IMR-90 (cell line): ENCODE data around the gene MSI2. TPM values are rescaled to one million over a fixed set of nuclear protein-coding genes. Genes with fewer than 3 reads are reported as not detected.

Experiments used
- ATAC-seq: fragments of 200-7000 bp; cut with Tn5 transposase; 2 replicates; pipeline ENCODE4 v1.9.1; 2020; ENCODE audit warnings: low read depth, mild to moderate bottlenecking, moderate library complexity
- BruUV-seq: library from RNA; stranded (reverse); fragments of 400-500 nt; replicated peaks from 2 replicates; lab custom pipeline; 2021; lab: Mats Ljungman, UMichigan
- CTCF ChIA-PET: fragments of 300-600 bp; formaldehyde crosslinking; extraction: SDS; loops from one replicate; lab custom pipeline; 2021; ENCODE audit warnings: antibody characterized with exemption; lab: Yijun Ruan, JAX
- POLR2A ChIA-PET: fragments of 300-600 bp; sonication (Branson Sonifier 250); formaldehyde crosslinking; loops from one replicate; lab custom pipeline; 2022; ENCODE audit warnings: antibody characterized with exemption; ENCODE audit not compliant: unreplicated experiment; lab: Charles Lee
- DNase-seq: peaks from one replicate; pipeline ENCODE4 v3.0.0; 2013
- H2AFZ ChIP-seq: replicated peaks from 2 replicates; pipeline ENCODE3; 2013; ENCODE audit warnings: low read length, mild to moderate bottlenecking; ENCODE audit not compliant: poor library complexity
- H2AK5ac ChIP-seq: 2 replicates; pipeline ENCODE4 v1.6.1; 2013; ENCODE audit warnings: low read depth, low read length, inconsistent platforms
- H2AK9ac ChIP-seq: replicated peaks from 2 replicates; pipeline ENCODE3; 2013; ENCODE audit warnings: mild to moderate bottlenecking, low read depth, low read length, moderate library complexity; ENCODE audit not compliant: poor library complexity
- H2BK120ac ChIP-seq: 2 replicates; pipeline ENCODE4 v1.6.1; 2013; ENCODE audit warnings: low read depth, low read length, inconsistent platforms
- H2BK15ac ChIP-seq: 3 replicates; pipeline ENCODE4 v1.6.1; 2013; ENCODE audit warnings: low read depth, low read length, inconsistent platforms
- H2BK20ac ChIP-seq: 2 replicates; pipeline ENCODE4 v1.6.1; 2013; ENCODE audit warnings: low read depth, mild to moderate bottlenecking, inconsistent platforms, low read length, moderate library complexity
- H2BK5ac ChIP-seq: 2 replicates; pipeline ENCODE4 v1.6.1; 2013; ENCODE audit warnings: mild to moderate bottlenecking, low read depth, low read length, inconsistent platforms; ENCODE audit not compliant: poor library complexity, severe bottlenecking
- H3K14ac ChIP-seq: replicated peaks from 2 replicates; pipeline ENCODE4 v1.6.1; 2013; ENCODE audit warnings: low read depth, low read length, inconsistent platforms
- H3K18ac ChIP-seq: 2 replicates; pipeline ENCODE4 v1.6.1; 2013; ENCODE audit warnings: low read depth, low read length, control low read depth
- H3K23ac ChIP-seq: 2 replicates; pipeline ENCODE4 v1.6.1; 2013; ENCODE audit warnings: low read depth, low read length, inconsistent platforms
- H3K27ac ChIP-seq: 2 replicates; pipeline ENCODE4 v1.5.1; 2013; ENCODE audit warnings: mild to moderate bottlenecking, control low read depth, low read length; ENCODE audit not compliant: insufficient read depth
- H3K27me3 ChIP-seq: 2 replicates; pipeline ENCODE4 v1.6.1; 2013; ENCODE audit warnings: low read length; ENCODE audit not compliant: control insufficient read depth, insufficient read depth
- H3K36me3 ChIP-seq: 2 replicates; pipeline ENCODE4 v1.6.1; 2013; ENCODE audit warnings: low read length, mixed read lengths; ENCODE audit not compliant: control insufficient read depth, insufficient read depth
- H3K4ac ChIP-seq: 2 replicates; pipeline ENCODE4 v1.6.1; 2013; ENCODE audit warnings: low read depth, low read length, inconsistent platforms
- H3K4me1 ChIP-seq: 2 replicates; pipeline ENCODE4 v1.6.1; 2013; ENCODE audit warnings: low read length, mixed read lengths; ENCODE audit not compliant: control insufficient read depth, insufficient read depth
- H3K4me2 ChIP-seq: 2 replicates; pipeline ENCODE4 v1.6.1; 2013; ENCODE audit warnings: low read depth, mild to moderate bottlenecking, control low read depth, low read length, moderate library complexity
- H3K4me3 ChIP-seq: 2 replicates; pipeline ENCODE4 v1.5.1; 2013; ENCODE audit warnings: low read depth, mild to moderate bottlenecking, control low read depth, low read length, moderate library complexity; ENCODE audit not compliant: insufficient read depth
- H3K56ac ChIP-seq: 2 replicates; pipeline ENCODE4 v1.6.1; 2013; ENCODE audit warnings: low read length, inconsistent platforms; ENCODE audit not compliant: insufficient read depth; ENCODE audit errors: extremely low read depth
- H3K79me1 ChIP-seq, 2 experiments: 2 replicates each; pipeline ENCODE4 v1.6.1; 2013; ENCODE audit warnings: low read length in 2 of 2, inconsistent platforms in 1 of 2, low read depth in 1 of 2
- H3K9ac ChIP-seq: 2 replicates; pipeline ENCODE4 v1.6.1; 2013; ENCODE audit warnings: low read depth, low read length, control low read depth
- H3K9me1 ChIP-seq: 2 replicates; pipeline ENCODE4 v1.6.1; 2013; ENCODE audit warnings: low read length, inconsistent platforms; ENCODE audit not compliant: insufficient read depth
- H3K9me3 ChIP-seq: 2 replicates; pipeline ENCODE4 v1.6.1; 2013; ENCODE audit warnings: low read length; ENCODE audit not compliant: control insufficient read depth, insufficient read depth
- H4K20me1 ChIP-seq: 2 replicates; pipeline ENCODE4 v1.6.1; 2013; ENCODE audit warnings: low read length, inconsistent platforms; ENCODE audit not compliant: insufficient read depth
- H4K5ac ChIP-seq: 2 replicates; pipeline ENCODE4 v1.6.1; 2013; ENCODE audit warnings: mild to moderate bottlenecking, low read depth, low read length, control low read depth
- H4K8ac ChIP-seq, 2 experiments: 2 replicates each; pipeline ENCODE4 v1.6.1; 2013; ENCODE audit warnings: low read depth in 2 of 2, low read length in 2 of 2, control low read depth in 1 of 2, inconsistent platforms in 1 of 2
- H4K91ac ChIP-seq: 2 replicates; pipeline ENCODE4 v1.6.1; 2013; ENCODE audit warnings: low read depth, low read length, inconsistent platforms; ENCODE audit not compliant: insufficient read depth
- BHLHE40 ChIP-seq: fragments of 150-350 bp; IDR thresholded peaks from 2 replicates; pipeline ENCODE4 v1.6.1; 2016; ENCODE audit warnings: mild to moderate bottlenecking, low read depth, low read length
- CEBPB ChIP-seq: IDR thresholded peaks from 2 replicates; pipeline ENCODE4 v1.6.1; 2012; ENCODE audit warnings: low read depth, low read length, improper control_type of control experiment
- ELK1 ChIP-seq: fragments of 150-350 bp; IDR thresholded peaks from 2 replicates; pipeline ENCODE4 v1.6.1; 2016; ENCODE audit warnings: low read depth, mild to moderate bottlenecking, low read length, moderate library complexity, borderline replicate concordance
- FOS ChIP-seq: fragments of 150-350 bp; IDR thresholded peaks from 2 replicates; pipeline ENCODE4 v1.6.1; 2016; ENCODE audit warnings: low read depth, low read length
- MAFK ChIP-seq: IDR thresholded peaks from 2 replicates; pipeline ENCODE4 v1.6.1; 2012; ENCODE audit warnings: low read depth, low read length, improper control_type of control experiment
- MAZ ChIP-seq: IDR thresholded peaks from 2 replicates; pipeline ENCODE4 v1.6.1; 2012; ENCODE audit warnings: low read depth, mild to moderate bottlenecking, low read length, improper control_type of control experiment, moderate library complexity, borderline replicate concordance
- MXI1 ChIP-seq: IDR thresholded peaks from 2 replicates; pipeline ENCODE4 v1.6.1; 2012; ENCODE audit warnings: low read depth, mild to moderate bottlenecking, low read length, moderate library complexity, borderline replicate concordance
- POLR2A ChIP-seq: IDR thresholded peaks from 2 replicates; pipeline ENCODE4 v1.6.1; 2012; ENCODE audit warnings: mild to moderate bottlenecking, low read depth, low read length
- RAD21 ChIP-seq: IDR thresholded peaks from 2 replicates; pipeline ENCODE4 v1.6.1; 2012; ENCODE audit warnings: low read length, improper control_type of control experiment
- RCOR1 ChIP-seq: IDR thresholded peaks from 2 replicates; pipeline ENCODE4 v1.6.1; 2012; ENCODE audit warnings: mild to moderate bottlenecking, low read length, improper control_type of control experiment; ENCODE audit not compliant: insufficient replicate concordance
- RFX5 ChIP-seq: IDR thresholded peaks from 2 replicates; pipeline ENCODE4 v1.8.0; 2012; ENCODE audit warnings: low read depth, mild to moderate bottlenecking, low read length, moderate library complexity
- SMC3 ChIP-seq: fragments of 150-350 bp; IDR thresholded peaks from 2 replicates; pipeline ENCODE4 v1.6.1; 2016; ENCODE audit warnings: low read depth, mild to moderate bottlenecking, antibody characterized with exemption, low read length, moderate library complexity
- USF2 ChIP-seq: fragments of 150-350 bp; IDR thresholded peaks from 2 replicates; pipeline ENCODE4 v1.6.1; 2017; ENCODE audit warnings: mild to moderate bottlenecking, antibody characterized with exemption, low read length, low read depth
- WGBS, 2 experiments: methylation state at CpG; one replicate each; pipeline versions ENCODE4 v1.1.5 to v1.1.7; 2013; ENCODE audit warnings: missing lambda C conversion rate in 2 of 2; ENCODE audit not compliant: insufficient read length in 1 of 2; ENCODE audit errors: extremely low coverage in 2 of 2; 5-methylcytosine and 5-hydroxymethylcytosine counted together
- dilution Hi-C: fragments of 300-500 bp; cut with HindIII; formaldehyde crosslinking; loops from one replicate; pipeline ENCODE4 v1.14.3; 2018; ENCODE audit warnings: low sequenced_read_pairs; ENCODE audit not compliant: unreplicated experiment
- in situ Hi-C: fragments of 300-500 bp; cut with MboI; formaldehyde crosslinking; loops from 3 replicates; pipeline ENCODE4 v1.14.3; 2019; ENCODE audit warnings: low sequenced_read_pairs, inconsistent platforms, mixed read lengths
- intact Hi-C: fragments of 100-400 bp; cut with micrococcal nuclease; formaldehyde crosslinking; loops from 2 replicates; pipeline ENCODE4 v1.10.0; 2022
- polyA plus RNA-seq, 3 experiments: library from polyadenylated mRNA; depleted of rRNA; stranded (reverse); fragments of >200 nt; gene quantifications; 2 replicates each; pipeline ENCODE4 v1.2.3, GENCODE V29; 2012; ENCODE audit warnings: low replicate concordance in 1 of 3
- total RNA-seq: library from RNA; depleted of rRNA; stranded (reverse); fragments of >200 nt; gene quantifications from 2 replicates; pipeline ENCODE4 v1.2.3, GENCODE V29; 2012

MSI2 gene
- total and polyA plus RNA-seq, 2 of the 4 experiments (the other 2 are of a cell fraction) = 13.0 to 16.0 TPM

DNA sequence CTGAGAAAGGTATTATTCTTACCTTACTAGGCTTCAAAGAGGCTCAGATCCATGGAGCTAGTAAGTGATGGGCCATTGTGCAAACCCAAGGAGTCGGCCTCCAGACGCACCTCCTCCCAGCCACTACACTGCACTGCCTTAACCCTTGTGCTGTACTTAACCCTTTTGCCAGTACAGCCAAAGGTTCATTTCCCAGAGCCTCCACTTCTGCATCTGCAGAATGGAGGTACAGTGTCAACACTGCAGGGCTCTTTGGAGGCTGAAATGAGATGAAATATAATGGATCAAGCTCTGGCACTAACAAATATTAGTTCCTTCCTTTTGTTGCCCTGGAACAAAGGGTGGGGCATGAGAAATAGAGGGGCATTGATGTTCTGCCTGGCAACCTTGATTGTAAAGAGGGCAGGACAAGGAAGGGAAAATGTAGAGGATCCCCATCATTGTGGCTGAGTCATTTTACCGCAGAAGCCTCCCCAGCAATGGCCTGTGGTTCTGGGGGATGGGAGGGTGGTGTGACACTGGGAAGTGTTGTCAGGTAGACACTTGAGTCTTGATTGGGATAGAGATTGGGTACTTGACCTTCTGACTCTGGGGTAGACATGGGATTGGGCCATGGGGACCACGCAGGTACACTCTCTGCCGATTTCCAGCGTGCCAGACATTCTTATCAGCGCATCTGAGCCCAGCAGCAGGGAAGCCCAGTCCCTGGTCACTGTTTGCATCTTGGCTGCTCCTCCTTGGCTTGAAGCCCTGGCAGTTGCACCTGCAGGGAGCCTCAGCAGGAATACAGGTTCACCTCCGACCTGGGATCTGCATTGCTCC lies 84.0 kb downstream of the MSI2 start:
- peaks cover 3 to 7% of the 10 kb centered on the region in 2 experiments; a peak in 2 of 4 replicates for H3K79me1 ChIP-seq
- H4K20me1 ChIP-seq = 0 out of 2 replicates have a peak, but pooled peaks cover 2% of the 10 kb centered on the region
- DNase-seq (no peak), ATAC-seq (no peak)
- no peak overlapping the region for H2AK5ac ChIP-seq
- TF ChIP-seq CEBPB (no peak), MAFK (no peak), ELK1 (no peak), RCOR1 (no peak), RAD21 (no peak), MXI1 (no peak), BHLHE40 (no peak), POLR2A (no peak), FOS (no peak), MAZ (no peak), USF2 (no peak), RFX5 (no peak), SMC3 (no peak)
- H3K14ac ChIP-seq = no peak overlapping the region
- H3K23ac ChIP-seq = no peak overlapping the region
- in situ Hi-C loops (no loop called here), dilution Hi-C loops (no loop called here), intact Hi-C loops (no loop called here)
- BruUV-seq = no TSS peak
- H3K4me2 ChIP-seq = no peak overlapping the region
- no peak overlapping the region for H3K56ac ChIP-seq
- no peak overlapping the region for H4K5ac ChIP-seq
- H2AK9ac ChIP-seq = no peak overlapping the region
- no peak overlapping the region for H3K18ac ChIP-seq
- H4K8ac ChIP-seq = no peak overlapping the region
- no peak overlapping the region for H3K4ac ChIP-seq
- no peak overlapping the region for H2BK20ac ChIP-seq
- POLR2A ChIA-PET = no interaction called here
- no peaks in the 10 kb centered on the region for H3K27me3 ChIP-seq
- whole genome bisulfite sequencing, 2 experiments = 93% methylated on average over 5 of the region's 8 CpGs; no CpG with 5 or more reads in 1 of the 2 experiments
- H3K36me3 ChIP-seq = no peaks in the 10 kb centered on the region
- H3K9me3 ChIP-seq = no peaks in the 10 kb centered on the region
- no peak overlapping the region for H2BK15ac ChIP-seq
- H3K9ac ChIP-seq = no peak overlapping the region
- H2AFZ ChIP-seq = no peak overlapping the region
- no peak overlapping the region for H2BK120ac ChIP-seq
- CTCF ChIA-PET = no interaction called here
- H3K4me1 ChIP-seq = no peaks in the 10 kb centered on the region
- H3K4me3 ChIP-seq = no peak overlapping the region
- H3K27ac ChIP-seq = no peak overlapping the region
- 0 out of 2 replicates have a peak, but pooled peaks cover 2% of the 10 kb centered on the region for H3K9me1 ChIP-seq
- H4K91ac ChIP-seq = no peak overlapping the region
- H2BK5ac ChIP-seq = no peak overlapping the region
